CD4-positive, alpha-beta T cell (primary cell): ENCODE data around the gene TIMM23. TPM values are rescaled to one million over a fixed set of nuclear protein-coding genes. Genes with fewer than 3 reads are reported as not detected.
A peak's percentile ranks its signal among the peaks of the same experiment; 100 is the strongest.

Experiments
- ATAC-seq: fragments of 200-7000 bp; cut with Tn5 transposase; one replicate; pipeline ENCODE4 v1.10.0; 2022; ENCODE audit warnings: mild to moderate bottlenecking; ENCODE audit not compliant: poor library complexity
- CTCF ChIA-PET: fragments of 350-600 bp; sonication (Branson Sonifier 250); formaldehyde crosslinking; loops from one replicate; lab custom pipeline; 2021; ENCODE audit warnings: antibody characterized with exemption, inconsistent platforms; lab: Charles Lee
- POLR2A ChIA-PET: fragments of 350-600 bp; sonication (Branson Sonifier 250); formaldehyde crosslinking; loops from one replicate; lab custom pipeline; 2021; ENCODE audit warnings: antibody characterized with exemption, inconsistent platforms; lab: Charles Lee
- DNase-seq, 14 experiments: peaks; one replicate each; pipeline ENCODE4 v3.0.0-alpha.2; 2013 to 2020; ENCODE audit warnings: mixed read lengths in 2 of 14
- H3K27ac ChIP-seq, 2 donors: one replicate each; pipeline versions ENCODE4 v1.5.1 to v1.7.0; 2013; ENCODE audit warnings: low read length in 2 of 2, low read depth in 1 of 2, mild to moderate bottlenecking in 1 of 2
- H3K27me3 ChIP-seq, 2 experiments: 1 replicate in 1 of 2; 2 replicates in 1 of 2; pipeline versions ENCODE4 v1.6.1 to v1.7.0; 2013; ENCODE audit warnings: low read length in 2 of 2, control low read depth in 1 of 2, mild to moderate bottlenecking in 1 of 2, moderate library complexity in 1 of 2; ENCODE audit not compliant: insufficient read depth in 2 of 2, control insufficient read depth in 1 of 2
- H3K36me3 ChIP-seq: one replicate; pipeline ENCODE4 v1.6.1; 2013; ENCODE audit warnings: low read length, control low read depth; ENCODE audit not compliant: insufficient read depth
- H3K4me1 ChIP-seq: one replicate; pipeline ENCODE4 v1.6.1; 2013; ENCODE audit warnings: low read length, control low read depth; ENCODE audit not compliant: insufficient read depth
- H3K4me3 ChIP-seq: one replicate; pipeline ENCODE4 v1.5.1; 2013; ENCODE audit warnings: mild to moderate bottlenecking, low read length, moderate library complexity
- H3K9me3 ChIP-seq, 2 experiments: 1 replicate in 1 of 2; 2 replicates in 1 of 2; pipeline versions ENCODE4 v1.6.1 to v1.7.0; 2013; ENCODE audit warnings: low read length in 2 of 2, mild to moderate bottlenecking in 2 of 2, control low read depth in 1 of 2, moderate library complexity in 1 of 2; ENCODE audit not compliant: control insufficient read depth in 1 of 2, insufficient read depth in 1 of 2
- H3K27ac Mint-ChIP-seq: one replicate; pipeline ENCODE4 v1.8.0; 2020; ENCODE audit warnings: mixed read lengths
- H3K27me3 Mint-ChIP-seq: one replicate; pipeline ENCODE4 v1.8.0; 2021; ENCODE audit warnings: mixed read lengths
- H3K36me3 Mint-ChIP-seq: one replicate; pipeline ENCODE4 v1.8.0; 2021; ENCODE audit warnings: low read depth, mixed read lengths
- H3K4me1 Mint-ChIP-seq: one replicate; pipeline ENCODE4 v1.8.0; 2021; ENCODE audit warnings: low read depth, mixed read lengths
- H3K4me3 Mint-ChIP-seq: one replicate; pipeline ENCODE4 v1.8.0; 2020; ENCODE audit warnings: mild to moderate bottlenecking, mixed read lengths
- H3K9me3 Mint-ChIP-seq: one replicate; pipeline ENCODE4 v1.8.0; 2020; ENCODE audit warnings: mixed read lengths
- CTCF ChIP-seq: fragments of 200-600 bp; IDR thresholded peaks from one replicate; pipeline ENCODE4 v1.8.0; 2022; ENCODE audit warnings: antibody characterized with exemption, mild to moderate bottlenecking
- intact Hi-C, 2 experiments: fragments of 100-400 bp; cut with DNase I in 1 of 2; cut with micrococcal nuclease in 1 of 2; formaldehyde crosslinking; loops; one replicate each; pipeline versions ENCODE4 v1.15.1 to v1.9.0; 2023 to 2025; cut with DNase I, micrococcal nuclease
- total RNA-seq, 174 experiments: library from RNA in 2 of 174; stranded (reverse) in 2 of 174; gene quantifications; one replicate each; pipeline ENCODE4 v1.2.3 and lab custom pipeline; 2021 to 2026

The TIMM23 gene
- total RNA-seq, 2 experiments from 2014 or later: 32.2 to 32.9 TPM

GRCh38 chr10:46018453-46019176 lies 46.3 kb downstream of the TIMM23 start:
- ATAC-seq (no peak), DNase-seq (no peak)
- H3K27ac Mint-ChIP-seq: peak overlapping the region; percentile 75
- H3K27ac ChIP-seq: no peak overlapping the region
- intact Hi-C loops: no loop called here
- H3K36me3 Mint-ChIP-seq: peaks cover 31% of the 10 kb centered on the region
- ChIA-PET POLR2A (interaction anchor here (1.7 to 2.9 kb wide), 2 partner anchors 11 to 15 kb away, joined by 4 to 16 read pairs; partner anchors contain the start of gene NCOA4), CTCF (interaction anchor here (0.5 kb wide), 1 partner anchor 9 kb away, joined by 3 read pairs; no protein-coding TSS in a partner anchor)
- no peaks in the 10 kb centered on the region for H3K9me3 Mint-ChIP-seq
- H3K4me3 Mint-ChIP-seq: peak overlapping the region; percentile 28
- peaks cover 72% of the 10 kb centered on the region for H3K4me1 Mint-ChIP-seq
- H3K4me1 ChIP-seq: peaks cover 37% of the 10 kb centered on the region
- H3K36me3 ChIP-seq: peaks cover 33% of the 10 kb centered on the region
- TF ChIP-seq CTCF: no peak
- no peaks in the 10 kb centered on the region for H3K27me3 ChIP-seq
- H3K4me3 ChIP-seq: no peak overlapping the region
- H3K27me3 Mint-ChIP-seq: no peaks in the 10 kb centered on the region
- H3K9me3 ChIP-seq: no peaks in the 10 kb centered on the region

GRCh38 chr10:46019177-46019528 lies 46.9 kb downstream of the TIMM23 start:
- no peak for DNase-seq
- H3K36me3 ChIP-seq: peaks cover 28% of the 10 kb centered on the region
- H3K9me3 ChIP-seq: no peaks in the 10 kb centered on the region
- ATAC-seq: no peak
- H3K4me3 ChIP-seq: no peak overlapping the region
- Mint-ChIP-seq H3K9me3 (no peaks in the 10 kb centered on the region), H3K27ac (peak overlapping the region; percentile 75), H3K4me1 (peaks cover 78% of the 10 kb centered on the region), H3K4me3 (peak overlapping the region; percentile 32), H3K36me3 (peaks cover 28% of the 10 kb centered on the region), H3K27me3 (no peaks in the 10 kb centered on the region)
- H3K4me1 ChIP-seq: peaks cover 41% of the 10 kb centered on the region
- H3K27me3 ChIP-seq: no peaks in the 10 kb centered on the region
- no peak for TF ChIP-seq CTCF
- no peak overlapping the region for H3K27ac ChIP-seq
- intact Hi-C loops: no loop called here
- ChIA-PET CTCF (interaction anchor here (0.5 kb wide), 1 partner anchor 8 kb away, joined by 3 read pairs; no protein-coding TSS in a partner anchor), POLR2A (interaction anchor here (1.7 to 2.9 kb wide), 2 partner anchors 10 to 15 kb away, joined by 4 to 16 read pairs; partner anchors contain the start of gene NCOA4)

- H3K9me3 ChIP-seq: no peaks in the 10 kb centered on the region
- Mint-ChIP-seq H3K27me3 (no peaks in the 10 kb centered on the region), H3K4me3 (peak overlapping the region; percentile 32), H3K36me3 (peaks cover 22% of the 10 kb centered on the region), H3K4me1 (peaks cover 81% of the 10 kb centered on the region), H3K9me3 (no peaks in the 10 kb centered on the region), H3K27ac (peak overlapping the region; percentile 75)
- peaks cover 22% of the 10 kb centered on the region for H3K36me3 ChIP-seq
- POLR2A ChIA-PET: interaction anchor here (1.7 to 2.9 kb wide), 2 partner anchors 10 to 16 kb away, joined by 4 to 16 read pairs; partner anchors contain the start of gene NCOA4
- intact Hi-C loops: no loop called here
- peak overlapping the region in 1 of 2 donors; percentile 7 for H3K27ac ChIP-seq
- CTCF ChIA-PET: interaction anchor here (0.8 kb wide), 1 partner anchor 9 kb away, joined by 3 read pairs; no protein-coding TSS in a partner anchor
- H3K27me3 ChIP-seq: no peaks in the 10 kb centered on the region
- H3K4me1 ChIP-seq: peaks cover 41% of the 10 kb centered on the region
- DNase-seq (peak in 6 of 14 experiments; percentile 2 to 49 (median 28)), ATAC-seq (peak; percentile 32)
- H3K4me3 ChIP-seq: peak overlapping the region; percentile 6
- no peak for TF ChIP-seq CTCF
Measured at GRCh38 chr10:46019569-46020343, 47.5 kb downstream of the TIMM23 start.
